Nephron progenitor cell (in vitro differentiated cells): ENCODE measurements around the gene PMIS2.

ENCODE experiments used
- DNase-seq: peaks from one replicate; pipeline ENCODE4 v3.0.0; 2021
- H3K27ac Mint-ChIP-seq: 2 replicates; pipeline ENCODE4 v1.8.0; 2021; ENCODE audit warnings: mild to moderate bottlenecking, moderate library complexity, mixed read lengths
- H3K27me3 Mint-ChIP-seq: 2 replicates; pipeline ENCODE4 v1.8.0; 2021; ENCODE audit warnings: mild to moderate bottlenecking, low read depth, mixed read lengths; ENCODE audit not compliant: poor library complexity
- H3K36me3 Mint-ChIP-seq: 2 replicates; pipeline ENCODE4 v1.8.0; 2021; ENCODE audit warnings: low read depth, mixed read lengths
- H3K4me1 Mint-ChIP-seq: 2 replicates; pipeline ENCODE4 v1.8.0; 2021; ENCODE audit warnings: mixed read lengths
- H3K4me3 Mint-ChIP-seq: 2 replicates; pipeline ENCODE4 v1.8.0; 2021; ENCODE audit warnings: mild to moderate bottlenecking, moderate library complexity, mixed read lengths
- H3K9me3 Mint-ChIP-seq: 2 replicates; pipeline ENCODE4 v1.8.0; 2021; ENCODE audit warnings: mild to moderate bottlenecking, moderate library complexity, mixed read lengths
- CTCF ChIP-seq: fragments of 200-600 bp; sonication (generic); IDR thresholded peaks from 2 replicates; pipeline ENCODE4 v1.5.0; 2021; ENCODE audit warnings: antibody characterized with exemption

Gene PMIS2

GRCh38 chr19:35554076-35554475 lies 31.9 kb upstream of the PMIS2 start:
- H3K36me3 Mint-ChIP-seq, result peaks cover 4% of the 10 kb centered on the region
- H3K4me1 Mint-ChIP-seq, result peaks cover 18% of the 10 kb centered on the region
- H3K4me3 Mint-ChIP-seq, result no peak overlapping the region
- DNase-seq, result no peak
- TF ChIP-seq CTCF, result no peak
- H3K9me3 Mint-ChIP-seq, result peaks cover 4% of the 10 kb centered on the region
- no peak overlapping the region for H3K27ac Mint-ChIP-seq
- peaks cover 50% of the 10 kb centered on the region for H3K27me3 Mint-ChIP-seq

GRCh38 chr19:35555301-35556005 lies 30.5 kb upstream of the PMIS2 start:
- DNase-seq, result peak; percentile 53
- Mint-ChIP-seq H3K27ac (peak overlapping the region; percentile 19), H3K4me1 (peaks cover 14% of the 10 kb centered on the region), H3K9me3 (peaks cover 4% of the 10 kb centered on the region), H3K36me3 (peaks cover 4% of the 10 kb centered on the region), H3K4me3 (peak overlapping the region; percentile 7), H3K27me3 (peaks cover 64% of the 10 kb centered on the region)
- TF ChIP-seq CTCF, result peak; percentile 44

GRCh38 chr19:35556025-35556590 lies 29.9 kb upstream of the PMIS2 start:
- DNase-seq, result no peak
- TF ChIP-seq CTCF, result no peak
- H3K27ac Mint-ChIP-seq, result peak overlapping the region; percentile 19
- peaks cover 67% of the 10 kb centered on the region for H3K27me3 Mint-ChIP-seq
- H3K4me3 Mint-ChIP-seq, result peak overlapping the region; percentile 7
- H3K36me3 Mint-ChIP-seq, result no peaks in the 10 kb centered on the region
- peaks cover 4% of the 10 kb centered on the region for H3K9me3 Mint-ChIP-seq
- H3K4me1 Mint-ChIP-seq, result peaks cover 17% of the 10 kb centered on the region

DNA sequence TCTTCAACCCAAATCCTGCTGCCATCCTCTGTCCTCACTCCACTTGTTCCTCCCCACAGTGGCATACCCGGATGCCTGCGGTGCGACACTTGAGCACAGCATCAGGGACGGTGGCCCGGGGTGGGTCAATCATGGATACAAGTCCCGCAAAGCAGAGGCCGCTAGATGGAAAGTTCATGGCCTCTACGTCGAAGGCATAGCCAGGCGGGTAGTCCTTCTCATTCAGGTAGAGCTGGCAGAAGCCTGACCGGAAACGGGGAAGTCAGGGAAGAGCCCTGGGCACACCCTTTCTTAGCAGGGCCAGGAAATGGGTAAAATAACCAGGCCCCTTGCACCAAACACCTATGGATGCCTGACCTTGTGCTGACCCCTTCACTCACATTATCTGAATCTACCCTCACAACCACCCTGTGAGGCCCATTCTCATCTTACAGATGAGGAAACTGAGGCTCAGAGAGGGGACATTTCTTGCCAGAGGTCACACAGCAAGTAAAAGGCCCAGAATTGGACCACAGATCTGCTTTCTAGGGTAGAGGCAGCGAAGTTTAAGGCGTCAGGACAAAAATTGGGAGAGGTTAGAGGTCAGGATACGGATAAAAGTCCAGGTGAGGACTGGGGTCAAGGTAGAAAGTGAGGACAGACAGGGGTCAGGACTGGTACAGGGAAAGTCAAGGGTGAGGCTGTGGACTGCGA lies 29.0 kb upstream of the PMIS2 start:
- no peak overlapping the region for H3K27ac Mint-ChIP-seq
- TF ChIP-seq CTCF, result no peak
- peaks cover 21% of the 10 kb centered on the region for H3K4me1 Mint-ChIP-seq
- DNase-seq, result no peak
- peaks cover 73% of the 10 kb centered on the region for H3K27me3 Mint-ChIP-seq
- H3K36me3 Mint-ChIP-seq, result no peaks in the 10 kb centered on the region
- H3K4me3 Mint-ChIP-seq, result peak overlapping the region; percentile 87
- H3K9me3 Mint-ChIP-seq, result peaks cover 4% of the 10 kb centered on the region

DNA sequence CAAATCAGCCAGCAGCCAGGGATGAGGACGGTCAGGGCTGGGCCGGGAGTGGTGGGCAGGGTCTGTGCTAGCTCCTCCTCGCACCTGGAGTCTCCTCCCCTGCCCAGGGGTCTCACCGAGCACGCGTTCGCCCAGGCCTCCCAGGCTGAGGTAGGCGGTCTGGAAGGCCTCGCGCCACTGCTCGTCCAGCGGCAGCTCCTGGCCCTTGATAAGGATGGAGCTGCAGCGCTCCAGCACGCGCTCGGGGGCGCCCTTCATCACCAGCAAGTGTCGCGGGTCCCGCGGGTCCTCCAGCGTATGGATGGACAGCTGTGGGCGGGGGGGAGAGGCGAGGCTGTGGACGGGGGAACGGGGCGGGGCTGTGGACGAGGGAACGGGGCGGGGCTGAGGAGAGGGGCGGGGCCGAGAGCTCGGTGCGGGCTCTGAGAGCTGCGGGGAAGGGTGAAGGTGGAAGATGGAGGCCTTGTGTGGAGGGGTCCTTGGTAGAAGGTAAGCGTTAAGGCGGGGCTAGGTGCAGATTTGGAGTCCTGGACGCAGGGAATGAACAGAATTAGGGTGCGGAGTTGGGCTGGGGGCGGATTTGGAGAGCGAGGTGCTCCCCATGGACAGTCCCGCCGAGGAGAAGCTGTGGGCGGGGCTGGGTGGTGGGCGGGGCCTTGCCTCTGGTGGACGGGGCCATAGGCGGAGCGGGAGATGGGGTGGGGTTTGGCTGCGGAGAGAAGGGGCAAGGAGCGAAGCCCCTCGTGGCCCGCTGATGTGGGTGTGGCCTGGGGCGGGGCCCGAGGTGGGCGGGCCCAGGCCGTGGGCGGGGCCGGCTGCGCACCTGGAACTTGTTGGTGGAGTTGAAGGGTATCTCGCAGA lies 28.2 kb upstream of the PMIS2 start:
- peaks cover 4% of the 10 kb centered on the region for H3K9me3 Mint-ChIP-seq
- H3K36me3 Mint-ChIP-seq, result no peaks in the 10 kb centered on the region
- DNase-seq, result peak; percentile 98
- peaks cover 21% of the 10 kb centered on the region for H3K4me1 Mint-ChIP-seq
- peaks cover 81% of the 10 kb centered on the region for H3K27me3 Mint-ChIP-seq
- peak overlapping the region; percentile 87 for H3K4me3 Mint-ChIP-seq
- TF ChIP-seq CTCF, result no peak
- H3K27ac Mint-ChIP-seq, result no peak overlapping the region
